MM.1S (cell line): Measurements from ENCODE around the gene ACAP2.

Experiments used
- DNase-seq: peaks from one replicate; pipeline ENCODE4 v3.0.0-alpha.2; 2015
- H2AFZ ChIP-seq: fragments of 300-600 bp; sonication (generic); 2 replicates; pipeline ENCODE4 v1.6.0; 2016; ENCODE audit warnings: antibody characterized with exemption, low read length
- H3F3A ChIP-seq: fragments of 300-600 bp; sonication (generic); 2 replicates; pipeline ENCODE4 v1.6.1; 2016; ENCODE audit warnings: mild to moderate bottlenecking, antibody characterized with exemption, low read length, moderate library complexity, mixed read lengths; ENCODE audit not compliant: insufficient read depth
- H3K27ac ChIP-seq: fragments of 300-600 bp; sonication (generic); 2 replicates; pipeline ENCODE4 v1.5.1; 2016; ENCODE audit warnings: mild to moderate bottlenecking, low read length
- H3K27me3 ChIP-seq: fragments of 300-600 bp; sonication (generic); replicated peaks from 2 replicates; pipeline ENCODE4 v1.6.0; 2016; ENCODE audit warnings: low read length; ENCODE audit not compliant: insufficient read depth
- H3K36me3 ChIP-seq: fragments of 300-600 bp; sonication (generic); replicated peaks from 2 replicates; pipeline ENCODE4 v1.6.1; 2016; ENCODE audit warnings: mild to moderate bottlenecking, low read length, mixed read lengths; ENCODE audit not compliant: insufficient read depth
- H3K4me1 ChIP-seq: fragments of 300-600 bp; sonication (generic); 2 replicates; pipeline ENCODE4 v1.6.1; 2016; ENCODE audit warnings: low read length, mixed read lengths
- H3K4me2 ChIP-seq: fragments of 300-600 bp; sonication (generic); 2 replicates; pipeline ENCODE4 v1.6.0; 2016; ENCODE audit warnings: low read depth, low read length
- H3K4me3 ChIP-seq: fragments of 300-600 bp; sonication (generic); 2 replicates; pipeline ENCODE4 v1.5.1; 2016; ENCODE audit warnings: low read length, mixed read lengths
- H3K79me2 ChIP-seq: fragments of 300-600 bp; sonication (generic); 2 replicates; pipeline ENCODE4 v1.6.1; 2016; ENCODE audit warnings: mixed run types, low read length, mixed read lengths
- H3K9ac ChIP-seq: fragments of 300-600 bp; sonication (generic); 2 replicates; pipeline ENCODE4 v1.6.1; 2016; ENCODE audit warnings: low read length, mixed read lengths
- H3K9me2 ChIP-seq: fragments of 300-600 bp; sonication (generic); replicated peaks from 2 replicates; pipeline ENCODE4 v1.6.1; 2016; ENCODE audit warnings: mild to moderate bottlenecking, low read length, mixed read lengths; ENCODE audit not compliant: insufficient read depth
- H3K9me3 ChIP-seq: fragments of 300-600 bp; sonication (generic); replicated peaks from 2 replicates; pipeline ENCODE4 v1.6.1; 2016; ENCODE audit warnings: mild to moderate bottlenecking, low read length, mixed read lengths; ENCODE audit not compliant: insufficient read depth
- H4K20me1 ChIP-seq: fragments of 300-600 bp; sonication (generic); 2 replicates; pipeline ENCODE4 v1.6.1; 2016; ENCODE audit warnings: mild to moderate bottlenecking, low read length, moderate library complexity, mixed read lengths; ENCODE audit not compliant: insufficient read depth
- CTCF ChIP-seq: fragments of 300-600 bp; sonication (generic); IDR thresholded peaks from 2 replicates; pipeline ENCODE4 v1.5.1; 2016; ENCODE audit warnings: antibody characterized with exemption, low read length, mixed read lengths
- EZH2 ChIP-seq: fragments of 300-600 bp; sonication (generic); optimal IDR thresholded peaks from 2 replicates; pipeline ENCODE3; 2017; ENCODE audit warnings: low read depth, mild to moderate bottlenecking, antibody characterized with exemption, low read length, mixed read lengths
- EZH2phosphoT487 ChIP-seq: fragments of 300-600 bp; sonication (generic); IDR thresholded peaks from 2 replicates; pipeline ENCODE4 v1.6.1; 2018; ENCODE audit warnings: antibody characterized with exemption, low read length

Gene ACAP2

GRCh38 chr3:195251336-195252065 lies 191.3 kb downstream of the ACAP2 start:
- no peaks in the 10 kb centered on the region for H3F3A ChIP-seq
- H3K36me3 ChIP-seq: no peaks in the 10 kb centered on the region
- no peaks in the 10 kb centered on the region for H3K9me2 ChIP-seq
- H4K20me1 ChIP-seq: no peaks in the 10 kb centered on the region
- no peaks in the 10 kb centered on the region for H3K27me3 ChIP-seq
- no peak overlapping the region for H3K4me3 ChIP-seq
- no peak overlapping the region for H2AFZ ChIP-seq
- no peak overlapping the region for H3K4me2 ChIP-seq
- H3K9me3 ChIP-seq: no peaks in the 10 kb centered on the region
- no peak overlapping the region for H3K9ac ChIP-seq
- H3K79me2 ChIP-seq: no peaks in the 10 kb centered on the region
- DNase-seq: no peak
- H3K27ac ChIP-seq: no peak overlapping the region
- H3K4me1 ChIP-seq: no peaks in the 10 kb centered on the region
- TF ChIP-seq EZH2phosphoT487 (no peak), EZH2 (no peak), CTCF (no peak)

- no peak for DNase-seq
- H3K27ac ChIP-seq: no peak overlapping the region
- no peaks in the 10 kb centered on the region for H3K9me2 ChIP-seq
- no peaks in the 10 kb centered on the region for H3K9me3 ChIP-seq
- no peaks in the 10 kb centered on the region for H3K36me3 ChIP-seq
- H3K27me3 ChIP-seq: no peaks in the 10 kb centered on the region
- no peak overlapping the region for H2AFZ ChIP-seq
- no peak overlapping the region for H3K4me3 ChIP-seq
- H3K79me2 ChIP-seq: no peaks in the 10 kb centered on the region
- TF ChIP-seq EZH2: no peak
- TF ChIP-seq EZH2phosphoT487: no peak
- TF ChIP-seq CTCF: no peak
- H3K9ac ChIP-seq: no peak overlapping the region
- no peak overlapping the region for H3K4me2 ChIP-seq
- H4K20me1 ChIP-seq: no peaks in the 10 kb centered on the region
- H3K4me1 ChIP-seq: no peaks in the 10 kb centered on the region
- H3F3A ChIP-seq: no peaks in the 10 kb centered on the region
These were observed 192.2 kb downstream of the ACAP2 start for GRCh38 chr3:195250473-195251251.

- Histone ChIP-seq H3K4me2 (no peak overlapping the region), H4K20me1 (no peaks in the 10 kb centered on the region), H2AFZ (no peak overlapping the region), H3K27ac (no peak overlapping the region), H3K4me3 (no peak overlapping the region), H3K79me2 (no peaks in the 10 kb centered on the region), H3K9me2 (no peaks in the 10 kb centered on the region), H3K9me3 (no peaks in the 10 kb centered on the region), H3F3A (no peaks in the 10 kb centered on the region), H3K27me3 (no peaks in the 10 kb centered on the region), H3K36me3 (no peaks in the 10 kb centered on the region), H3K4me1 (no peaks in the 10 kb centered on the region), H3K9ac (no peak overlapping the region)
- DNase-seq: no peak
- TF ChIP-seq EZH2: no peak
- TF ChIP-seq CTCF: no peak
- no peak for TF ChIP-seq EZH2phosphoT487
These were observed 192.9 kb downstream of the ACAP2 start for GRCh38 chr3:195249858-195250464.
